HL-60 (cell line): ENCODE data around the gene ITSN2.

ENCODE experiments used
- CTCF ChIP-seq: IDR thresholded peaks from one replicate; pipeline ENCODE4 v1.5.1; 2011; ENCODE audit warnings: low read length, control low read depth, inconsistent platforms; ENCODE audit not compliant: insufficient read depth
- GABPA ChIP-seq: IDR thresholded peaks from 2 replicates; pipeline ENCODE4 v1.6.1; 2012; ENCODE audit warnings: low read depth
- POLR2AphosphoS5 ChIP-seq: IDR thresholded peaks from 2 replicates; pipeline ENCODE4 v1.6.1; 2012; ENCODE audit warnings: low read depth
- REST ChIP-seq: IDR thresholded peaks from 2 replicates; pipeline ENCODE4 v1.6.1; 2012; ENCODE audit warnings: low read depth; ENCODE audit not compliant: insufficient replicate concordance
- SPI1 ChIP-seq: IDR thresholded peaks from 2 replicates; pipeline ENCODE4 v1.6.1; 2012; ENCODE audit warnings: low read depth, mild to moderate bottlenecking, borderline replicate concordance

DNA sequence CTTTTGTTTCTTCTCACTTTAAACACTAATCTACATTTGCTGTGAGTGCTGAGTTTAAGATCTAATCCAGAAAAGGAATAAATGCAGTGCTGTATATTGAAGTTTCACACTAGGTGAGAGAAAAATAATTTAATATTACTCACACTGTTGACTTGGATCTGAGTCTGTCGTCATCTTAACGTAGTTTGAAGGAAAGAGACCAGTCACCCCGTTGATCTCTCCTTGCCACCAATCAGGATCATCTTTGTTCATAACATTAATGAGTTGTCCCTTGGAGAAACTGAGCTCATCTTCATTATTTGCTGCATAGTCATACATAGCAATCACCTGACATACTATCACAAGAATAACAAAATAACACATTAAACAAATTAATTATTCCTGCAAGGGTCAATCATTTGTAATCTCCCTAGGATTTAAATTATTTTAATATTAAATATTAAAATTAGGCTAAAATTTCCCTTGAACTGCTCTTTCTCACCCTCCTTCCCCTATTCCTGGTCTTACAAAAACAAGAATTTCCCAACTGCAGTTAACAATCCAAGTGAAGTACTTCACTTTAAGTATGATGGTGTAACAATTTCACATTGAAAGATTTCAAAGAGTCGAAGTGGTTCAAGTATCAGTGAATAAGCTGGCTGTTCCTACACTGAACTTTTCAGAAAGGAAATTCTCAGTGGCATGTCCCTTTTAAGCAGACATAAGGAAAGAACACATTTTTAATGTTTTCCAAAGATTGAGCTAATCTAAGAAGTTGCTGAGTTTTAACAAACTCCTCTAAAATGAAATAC is 114.2 kb downstream of the ITSN2 start:
- TF ChIP-seq CTCF (no peak), REST (no peak), POLR2AphosphoS5 (no peak), GABPA (no peak), SPI1 (no peak)
